ENCODE data around the gene KIRREL1.
"Not testable (repeated sequence)": the region's sequence is repeated elsewhere in the genome, so short reads cannot be mapped to it uniquely, and the experiment has no call there.

Gene KIRREL1

GRCh38 chr1:158105352-158106095 lies 112.1 kb downstream of the KIRREL1 start:
- DNase-seq (ENCODE audit: low spot score): no peak

- no peak for DNase-seq (ENCODE audit: low spot score)
These were observed 114.5 kb downstream of the KIRREL1 start for GRCh38 chr1:158107916-158108315.

GRCh38 chr1:158112994-158113758 lies 119.7 kb downstream of the KIRREL1 start:
- DNase-seq (ENCODE audit: low spot score): no peak

GRCh38 chr1:158113759-158114127 lies 120.3 kb downstream of the KIRREL1 start:
- DNase-seq (ENCODE audit: low spot score): no peak

GRCh38 chr1:158115126-158115525 lies 121.7 kb downstream of the KIRREL1 start:
- DNase-seq (ENCODE audit: low spot score): no peak

- no peak for DNase-seq (ENCODE audit: low spot score)
These were observed 123.1 kb downstream of the KIRREL1 start for GRCh38 chr1:158116311-158117167.

GRCh38 chr1:158117854-158118704 lies 124.6 kb downstream of the KIRREL1 start:
- DNase-seq (ENCODE audit: low spot score): no peak

- DNase-seq (ENCODE audit: low spot score): no peak
These were observed 125.4 kb downstream of the KIRREL1 start for GRCh38 chr1:158118713-158119402.

GRCh38 chr1:158119976-158120653 lies 126.7 kb downstream of the KIRREL1 start:
- DNase-seq (ENCODE audit: low spot score): no peak

- no peak for DNase-seq (ENCODE audit: low spot score)
These were observed 128.3 kb downstream of the KIRREL1 start for GRCh38 chr1:158121604-158122254.

GRCh38 chr1:158122833-158123388 lies 129.5 kb downstream of the KIRREL1 start:
- DNase-seq (ENCODE audit: low spot score): no peak

- no peak for DNase-seq (ENCODE audit: low spot score)
These were observed 130.6 kb downstream of the KIRREL1 start for GRCh38 chr1:158124034-158124433.

GRCh38 chr1:158124999-158125398 lies 131.6 kb downstream of the KIRREL1 start:
- DNase-seq (ENCODE audit: low spot score): peak; percentile 84

GRCh38 chr1:158126425-158126824 lies 133.0 kb downstream of the KIRREL1 start:
- DNase-seq (ENCODE audit: low spot score): no peak

GRCh38 chr1:158128531-158128930 lies 135.1 kb downstream of the KIRREL1 start:
- not testable (repeated sequence) for DNase-seq (ENCODE audit: low spot score)

- DNase-seq (ENCODE audit: low spot score): no peak
These were observed 137.8 kb downstream of the KIRREL1 start for GRCh38 chr1:158131217-158131616.

- no peak for DNase-seq (ENCODE audit: low spot score)
These were observed 147.3 kb downstream of the KIRREL1 start for GRCh38 chr1:158140764-158141192.

GRCh38 chr1:158145173-158145719 lies 151.8 kb downstream of the KIRREL1 start:
- no peak for DNase-seq (ENCODE audit: low spot score)

GRCh38 chr1:158146165-158146564 lies 152.7 kb downstream of the KIRREL1 start:
- DNase-seq (ENCODE audit: low spot score): no peak
